GM10266 (cell line): ENCODE data around the gene KRT80.

ENCODE experiments used
- DNase-seq: peaks from one replicate; pipeline ENCODE4 v3.0.0; 2012; ENCODE audit errors: extremely low spot score
- TF ChIP-seq, protein P1 (sequence below): IDR thresholded peaks from 2 replicates; pipeline ENCODE4 v1.5.1; 2012; ENCODE audit warnings: mild to moderate bottlenecking, low read depth; ENCODE audit not compliant: control insufficient read depth, insufficient read depth; ENCODE audit errors: missing control alignments

Gene KRT80

DNA sequence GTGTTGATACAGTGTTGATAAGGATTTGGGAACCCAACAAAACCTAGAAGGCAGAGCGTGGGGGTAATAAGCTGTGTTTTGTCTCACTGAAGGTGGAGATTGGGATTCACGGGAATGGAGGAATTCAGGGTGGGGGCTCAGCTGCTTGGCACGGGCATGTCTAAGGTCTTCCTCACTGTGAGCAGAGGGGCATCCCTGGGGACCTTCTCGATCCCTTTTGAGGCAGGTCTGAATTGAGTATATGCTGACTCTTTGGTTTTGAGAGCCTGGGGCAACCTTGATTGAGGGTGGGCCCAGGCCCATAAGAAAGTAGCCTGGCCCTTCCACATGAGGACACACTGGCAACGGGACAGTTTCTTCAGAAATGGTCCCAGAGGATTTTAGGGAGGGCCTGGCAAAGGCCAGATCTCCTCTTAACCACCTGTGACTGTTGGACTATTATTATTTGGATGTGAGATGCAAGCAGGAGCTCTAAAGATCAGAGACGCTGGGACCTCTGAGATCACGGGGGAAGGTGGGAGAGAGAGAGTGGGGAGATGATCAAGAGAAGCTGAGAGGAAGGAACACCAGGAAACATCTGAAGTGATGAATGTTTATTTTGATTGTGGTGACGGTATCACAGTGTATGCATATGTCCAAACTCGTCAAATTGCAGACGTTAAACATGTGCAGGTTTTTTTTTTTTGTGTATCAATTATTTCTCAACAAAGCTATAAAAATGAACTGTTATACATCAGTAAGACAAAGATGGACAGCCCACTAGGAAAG is 63.9 kb downstream of the KRT80 start:
- TF ChIP-seq, protein P1, sequence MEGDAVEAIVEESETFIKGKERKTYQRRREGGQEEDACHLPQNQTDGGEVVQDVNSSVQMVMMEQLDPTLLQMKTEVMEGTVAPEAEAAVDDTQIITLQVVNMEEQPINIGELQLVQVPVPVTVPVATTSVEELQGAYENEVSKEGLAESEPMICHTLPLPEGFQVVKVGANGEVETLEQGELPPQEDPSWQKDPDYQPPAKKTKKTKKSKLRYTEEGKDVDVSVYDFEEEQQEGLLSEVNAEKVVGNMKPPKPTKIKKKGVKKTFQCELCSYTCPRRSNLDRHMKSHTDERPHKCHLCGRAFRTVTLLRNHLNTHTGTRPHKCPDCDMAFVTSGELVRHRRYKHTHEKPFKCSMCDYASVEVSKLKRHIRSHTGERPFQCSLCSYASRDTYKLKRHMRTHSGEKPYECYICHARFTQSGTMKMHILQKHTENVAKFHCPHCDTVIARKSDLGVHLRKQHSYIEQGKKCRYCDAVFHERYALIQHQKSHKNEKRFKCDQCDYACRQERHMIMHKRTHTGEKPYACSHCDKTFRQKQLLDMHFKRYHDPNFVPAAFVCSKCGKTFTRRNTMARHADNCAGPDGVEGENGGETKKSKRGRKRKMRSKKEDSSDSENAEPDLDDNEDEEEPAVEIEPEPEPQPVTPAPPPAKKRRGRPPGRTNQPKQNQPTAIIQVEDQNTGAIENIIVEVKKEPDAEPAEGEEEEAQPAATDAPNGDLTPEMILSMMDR: no peak
- no peak for DNase-seq

GRCh38 chr12:52126605-52127578 is 64.9 kb downstream of the KRT80 start:
- TF ChIP-seq, protein P1: no peak
- no peak for DNase-seq

GRCh38 chr12:52126050-52126604 is 65.7 kb downstream of the KRT80 start:
- TF ChIP-seq, protein P1: no peak
- peak; percentile 3 for DNase-seq

- TF ChIP-seq, protein P1: no peak
- peak; percentile 2 for DNase-seq
These were observed 66.3 kb downstream of the KRT80 start for GRCh38 chr12:52125476-52125900.

- TF ChIP-seq, protein P1: no peak
- DNase-seq: peak; percentile 42
These were observed 68.2 kb downstream of the KRT80 start for GRCh38 chr12:52123487-52124186.

GRCh38 chr12:52122904-52123303 is 68.9 kb downstream of the KRT80 start:
- TF ChIP-seq, protein P1: no peak
- DNase-seq: peak; percentile 5
